Renal pelvis (tissue), 4 donors: ENCODE measurements around the gene FUT8. TPM values are rescaled to one million over a fixed set of nuclear protein-coding genes. Genes with fewer than 3 reads are reported as not detected.
"Not testable (repeated sequence)": the region's sequence is repeated elsewhere in the genome, so short reads cannot be mapped to it uniquely, and the experiment has no call there.

Source experiments
- DNase-seq: peaks from one replicate; pipeline ENCODE4 v3.0.0-alpha.2; 2013
- polyA plus RNA-seq, 3 donors: library from polyadenylated mRNA; unstranded; fragments of 120-200 nt; gene quantifications; one replicate each; pipeline ENCODE4 v1.2.1, GENCODE V29; 2013; ENCODE audit not compliant: insufficient read length in 3 of 3

FUT8 gene
- polyA plus RNA-seq, 3 donors, result 16.6 to 17.9 (median 17.0) TPM

GRCh38 chr14:65413739-65414045, 1.2 kb downstream of the FUT8 start:
- DNase-seq, result no peak

GRCh38 chr14:65414961-65415589, 2.5 kb downstream of the FUT8 start:
- DNase-seq, result peak; percentile 17

GRCh38 chr14:65415613-65416012, 3.1 kb downstream of the FUT8 start:
- DNase-seq, result no peak

- DNase-seq, result no peak
These were observed 7.2 kb downstream of the FUT8 start for GRCh38 chr14:65419593-65420252.

GRCh38 chr14:65421201-65421981, 8.9 kb downstream of the FUT8 start:
- no peak for DNase-seq

GRCh38 chr14:65422088-65422834, 9.7 kb downstream of the FUT8 start:
- no peak for DNase-seq

GRCh38 chr14:65423982-65424381, 11.5 kb downstream of the FUT8 start:
- no peak for DNase-seq

- no peak for DNase-seq
These were observed 12.0 kb downstream of the FUT8 start for GRCh38 chr14:65424531-65424930.

- no peak for DNase-seq
These were observed 13.4 kb downstream of the FUT8 start for GRCh38 chr14:65425885-65426284.

GRCh38 chr14:65426902-65427301, 14.4 kb downstream of the FUT8 start:
- DNase-seq, result not testable (repeated sequence)

- no peak for DNase-seq
These were observed 16.2 kb downstream of the FUT8 start for GRCh38 chr14:65428691-65429090.

GRCh38 chr14:65429757-65430156, 17.2 kb downstream of the FUT8 start:
- DNase-seq, result no peak

GRCh38 chr14:65431245-65431644, 18.7 kb downstream of the FUT8 start:
- no peak for DNase-seq

GRCh38 chr14:65431951-65432350, 19.4 kb downstream of the FUT8 start:
- no peak for DNase-seq

GRCh38 chr14:65432361-65432948, 19.9 kb downstream of the FUT8 start:
- no peak for DNase-seq

GRCh38 chr14:65433157-65433556, 20.6 kb downstream of the FUT8 start:
- DNase-seq, result no peak

- no peak for DNase-seq
These were observed 21.1 kb downstream of the FUT8 start for GRCh38 chr14:65433646-65434045.

- DNase-seq, result no peak
These were observed 21.8 kb downstream of the FUT8 start for GRCh38 chr14:65434216-65434850.

- DNase-seq, result no peak
These were observed 25.9 kb downstream of the FUT8 start for GRCh38 chr14:65438266-65438933.

GRCh38 chr14:65439117-65439516, 26.6 kb downstream of the FUT8 start:
- no peak for DNase-seq

- no peak for DNase-seq
These were observed 27.7 kb downstream of the FUT8 start for GRCh38 chr14:65440230-65440629.
